AG04450 (cell line): ENCODE data around the gene SCN2B. TPM values are rescaled to one million over a fixed set of nuclear protein-coding genes. Genes with fewer than 3 reads are reported as not detected.
"Not testable (repeated sequence)": the region's sequence is repeated elsewhere in the genome, so short reads cannot be mapped to it uniquely, and the experiment has no call there.

ENCODE experiments used
- CTCF ChIA-PET: fragments of 300-600, 350-600 bp; formaldehyde crosslinking; extraction: SDS; loops from one replicate; lab custom pipeline; 2022; ENCODE audit warnings: antibody characterized with exemption, inconsistent platforms; lab: Charles Lee
- POLR2A ChIA-PET: fragments of 350-600 bp; formaldehyde crosslinking; extraction: SDS; loops from one replicate; lab custom pipeline; 2021; ENCODE audit warnings: antibody characterized with exemption, inconsistent platforms; lab: Yijun Ruan, JAX
- DNase-seq: peaks from one replicate; pipeline ENCODE4 v3.0.0-alpha.2; 2011; ENCODE audit warnings: low read depth, low spot score
- H3K27ac ChIP-seq: one replicate; pipeline ENCODE4 v1.5.1; 2012; ENCODE audit warnings: low read depth, low read length, control low read depth
- H3K27me3 ChIP-seq: one replicate; pipeline ENCODE4 v1.6.0; 2012; ENCODE audit warnings: low read length; ENCODE audit not compliant: control insufficient read depth, insufficient read depth
- H3K4me3 ChIP-seq: 2 replicates; pipeline ENCODE4 v1.5.1; 2011; ENCODE audit warnings: mild to moderate bottlenecking, low read depth, low read length, control low read depth
- H3K9me3 ChIP-seq: 2 replicates; pipeline ENCODE4 v1.5.1; 2012; ENCODE audit warnings: low read length; ENCODE audit not compliant: control insufficient read depth, insufficient read depth
- polyA plus RNA-seq: library from polyadenylated mRNA; depleted of rRNA; stranded (reverse); fragments of >200 nt; gene quantifications from 2 replicates; pipeline ENCODE4 v1.2.3, GENCODE V29; 2011
- TF ChIP-seq, protein P1 (sequence below): IDR thresholded peaks from 2 replicates; pipeline ENCODE4 v1.5.1; 2011; ENCODE audit warnings: low read depth, low read length, control low read depth, inconsistent platforms

Gene SCN2B
- polyA plus RNA-seq, 1 experiment, result 0.01 TPM

DNA sequence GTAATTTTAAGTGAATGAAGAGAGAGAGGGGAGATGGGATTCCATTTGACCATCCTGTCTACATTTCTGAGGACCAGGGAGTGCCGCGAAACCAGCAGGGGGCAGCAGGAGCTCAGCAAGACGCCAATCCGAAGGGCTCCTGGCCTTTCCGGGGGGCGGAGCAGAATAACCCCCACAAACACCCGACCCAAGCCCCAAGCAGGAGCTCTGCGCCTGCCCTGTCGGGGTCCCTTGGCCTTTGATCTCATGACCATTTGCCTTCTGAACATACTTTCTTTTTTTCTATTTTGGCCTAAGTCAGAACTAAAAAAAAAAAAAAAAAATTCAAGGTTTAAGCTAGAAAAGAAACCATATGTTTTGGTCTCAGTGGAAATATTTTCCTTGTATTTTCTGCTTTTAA, 21.9 kb upstream of the SCN2B start:
- Histone ChIP-seq H3K27me3 (peaks cover 6% of the 10 kb centered on the region), H3K9me3 (no peaks in the 10 kb centered on the region), H3K4me3 (no peak overlapping the region), H3K27ac (no peak overlapping the region)
- TF ChIP-seq, protein P1, sequence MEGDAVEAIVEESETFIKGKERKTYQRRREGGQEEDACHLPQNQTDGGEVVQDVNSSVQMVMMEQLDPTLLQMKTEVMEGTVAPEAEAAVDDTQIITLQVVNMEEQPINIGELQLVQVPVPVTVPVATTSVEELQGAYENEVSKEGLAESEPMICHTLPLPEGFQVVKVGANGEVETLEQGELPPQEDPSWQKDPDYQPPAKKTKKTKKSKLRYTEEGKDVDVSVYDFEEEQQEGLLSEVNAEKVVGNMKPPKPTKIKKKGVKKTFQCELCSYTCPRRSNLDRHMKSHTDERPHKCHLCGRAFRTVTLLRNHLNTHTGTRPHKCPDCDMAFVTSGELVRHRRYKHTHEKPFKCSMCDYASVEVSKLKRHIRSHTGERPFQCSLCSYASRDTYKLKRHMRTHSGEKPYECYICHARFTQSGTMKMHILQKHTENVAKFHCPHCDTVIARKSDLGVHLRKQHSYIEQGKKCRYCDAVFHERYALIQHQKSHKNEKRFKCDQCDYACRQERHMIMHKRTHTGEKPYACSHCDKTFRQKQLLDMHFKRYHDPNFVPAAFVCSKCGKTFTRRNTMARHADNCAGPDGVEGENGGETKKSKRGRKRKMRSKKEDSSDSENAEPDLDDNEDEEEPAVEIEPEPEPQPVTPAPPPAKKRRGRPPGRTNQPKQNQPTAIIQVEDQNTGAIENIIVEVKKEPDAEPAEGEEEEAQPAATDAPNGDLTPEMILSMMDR, result peak; percentile 86
- CTCF ChIA-PET, result interaction anchor here (0.5 to 2.1 kb wide), 45 partner anchors 9 to 892 kb away, joined by 3 to 60 read pairs (median 5); partner anchors contain the start of genes JAML, MPZL3, SCN4B and UBE4A
- DNase-seq, result peak; percentile 23
- POLR2A ChIA-PET, result no interaction called here

DNA sequence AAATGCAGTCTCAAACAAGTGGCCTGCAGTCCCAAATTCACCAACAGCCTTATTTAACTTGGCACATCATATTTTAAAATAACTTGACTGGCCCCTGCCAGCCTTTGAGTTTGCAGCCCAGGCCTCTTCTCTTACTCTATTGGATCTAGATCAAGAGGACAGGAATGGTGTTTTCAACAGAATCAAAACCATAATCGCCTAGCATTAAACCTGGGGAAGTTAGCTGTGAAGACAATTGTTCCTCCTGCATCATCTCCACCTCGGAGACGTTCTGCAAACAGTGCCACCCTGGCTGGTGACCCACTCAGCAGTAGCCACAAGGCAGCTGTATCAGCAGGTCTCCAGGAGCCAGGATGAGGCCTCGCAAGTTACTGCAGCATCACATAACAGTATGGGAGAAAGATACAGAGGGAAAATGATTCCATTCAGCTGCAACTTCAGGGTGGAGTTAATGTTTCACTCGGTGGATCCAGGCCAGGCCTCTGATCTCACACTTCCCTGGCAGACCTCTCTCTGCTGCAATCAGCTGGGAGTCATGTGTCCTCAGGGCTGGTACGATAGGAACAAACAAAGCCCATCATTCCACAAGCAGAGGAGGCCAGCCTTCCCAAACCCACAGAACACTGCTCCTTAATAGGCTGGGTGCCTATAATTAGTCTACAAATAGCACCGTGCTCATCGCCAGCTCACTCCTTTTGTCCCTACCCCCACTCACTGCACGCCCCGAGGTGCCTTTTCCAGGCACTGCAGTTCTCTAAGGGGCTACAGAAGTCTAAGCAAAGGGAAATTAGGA, 18.6 kb upstream of the SCN2B start:
- no peak overlapping the region for H3K4me3 ChIP-seq
- H3K9me3 ChIP-seq, result no peaks in the 10 kb centered on the region
- TF ChIP-seq, protein P1, result no peak
- CTCF ChIA-PET, result interaction anchor here (0.7 kb wide), 1 partner anchor 24 kb away, joined by 5 read pairs; no protein-coding TSS in a partner anchor
- H3K27ac ChIP-seq, result no peak overlapping the region
- POLR2A ChIA-PET, result no interaction called here
- DNase-seq, result peak; percentile 6
- peaks cover 3% of the 10 kb centered on the region for H3K27me3 ChIP-seq

DNA sequence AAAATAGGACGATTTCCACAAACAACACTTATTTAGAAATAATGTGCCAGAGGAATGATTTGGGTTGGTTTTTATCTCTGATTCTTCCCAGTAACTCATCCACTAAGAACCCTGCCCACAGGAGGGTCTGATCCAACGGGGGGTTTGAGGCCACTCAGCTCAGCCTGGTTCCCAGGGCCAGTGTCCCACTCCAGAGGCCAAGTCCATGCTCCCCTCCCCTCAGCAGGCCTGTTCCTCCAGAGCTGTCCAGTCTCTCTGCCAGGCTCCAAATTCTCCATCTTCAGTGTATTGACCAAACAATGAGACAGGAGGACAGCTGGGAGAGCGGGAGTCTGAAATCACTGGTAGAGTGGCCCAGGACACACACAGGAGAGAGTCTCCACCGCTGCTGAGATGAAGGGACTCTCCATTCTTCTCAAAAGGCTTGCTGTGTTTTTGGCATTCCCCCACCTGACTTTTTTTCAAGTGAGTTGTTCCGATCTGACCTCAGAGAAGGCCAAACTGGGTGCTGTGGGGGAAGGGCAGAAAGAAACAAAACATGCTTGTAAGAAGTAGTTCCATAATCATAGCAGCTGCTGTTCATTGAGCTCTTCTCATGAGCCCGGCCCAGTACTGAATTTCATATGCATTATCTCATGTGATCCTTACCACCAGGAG, 17.6 kb upstream of the SCN2B start:
- POLR2A ChIA-PET, result no interaction called here
- CTCF ChIA-PET, result no interaction called here
- Histone ChIP-seq H3K27me3 (peaks cover 3% of the 10 kb centered on the region), H3K4me3 (no peak overlapping the region), H3K27ac (no peak overlapping the region), H3K9me3 (no peaks in the 10 kb centered on the region)
- TF ChIP-seq, protein P1, result no peak
- no peak for DNase-seq

DNA sequence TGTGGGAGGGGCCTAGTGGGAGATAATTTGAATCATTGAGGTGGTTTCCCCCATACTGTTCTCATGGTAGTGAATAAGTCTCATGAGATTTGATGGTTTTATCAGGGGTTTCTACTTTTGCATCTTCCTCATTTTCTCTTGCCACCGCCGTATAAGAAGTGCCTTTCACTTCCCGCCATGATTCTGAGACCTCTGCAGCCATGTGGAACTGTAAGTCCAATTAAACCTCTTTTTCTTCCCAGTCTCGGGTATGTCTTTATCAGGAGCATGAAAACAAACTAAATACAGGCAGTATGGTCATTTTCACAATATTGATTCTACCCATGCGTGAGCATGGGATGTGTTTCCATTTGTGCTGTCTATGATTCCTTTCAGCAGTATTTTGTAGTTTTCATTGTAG, 16.4 kb upstream of the SCN2B start:
- POLR2A ChIA-PET, H3K4me3 ChIP-seq, H3K27me3 ChIP-seq, H3K27ac ChIP-seq, CTCF ChIA-PET, H3K9me3 ChIP-seq, DNase-seq: not testable (repeated sequence)

DNA sequence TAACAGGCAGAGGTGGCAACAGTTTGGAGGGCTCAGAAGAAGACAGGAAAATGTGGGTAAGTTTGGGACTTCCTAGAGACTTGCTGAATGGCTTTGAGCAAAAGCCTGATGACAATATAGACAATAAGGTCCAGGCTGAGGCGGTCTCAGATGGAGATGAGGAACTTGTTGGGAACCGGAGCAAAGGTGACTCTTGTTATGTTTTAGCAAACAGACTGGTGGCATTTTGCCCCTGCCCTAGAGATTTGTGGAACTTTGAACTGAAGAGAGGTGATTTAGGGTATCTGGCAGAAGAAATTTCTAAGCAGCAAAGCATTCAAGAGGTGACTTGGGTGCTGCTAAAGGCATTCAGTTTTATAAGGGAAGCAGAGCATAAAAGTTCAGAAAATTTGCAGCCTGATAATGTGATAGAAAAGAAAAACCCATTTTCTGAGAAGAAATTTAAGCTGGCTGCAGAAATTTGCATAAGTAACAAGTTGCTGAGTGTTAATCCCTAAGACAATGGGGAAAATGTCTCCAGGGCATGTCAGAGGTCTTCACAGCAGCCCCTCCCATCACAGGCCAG, 14.6 kb upstream of the SCN2B start:
- H3K27me3 ChIP-seq, H3K4me3 ChIP-seq, CTCF ChIA-PET, DNase-seq, H3K27ac ChIP-seq, POLR2A ChIA-PET, H3K9me3 ChIP-seq: not testable (repeated sequence)
